Measurements from ENCODE around the gene ZKSCAN3.

GRCh38 chr6:28390688-28391087 lies 40.9 kb downstream of the ZKSCAN3 start:
- TF ChIP-seq GATA2 (IDR thresholded peaks at IDR 0.05; ENCODE audit: low read depth, low read length): no peak
- TF ChIP-seq GATA3 (IDR thresholded peaks at IDR 0.05; ENCODE audit: low read depth, low read length): no peak
